HL-60 (cell line): Measurements from ENCODE around the gene WFIKKN1.
A peak's percentile ranks its signal among the peaks of the same experiment; 100 is the strongest.

Source experiments
- DNase-seq, 2 experiments: peaks; one replicate each; pipeline ENCODE4 v3.0.0-alpha.2; 2010 to 2020; ENCODE audit warnings: low read depth in 1 of 2, low spot score in 1 of 2
- H3K27ac ChIP-seq: fragments of 250-450 bp; sonication (Bioruptor Pico); replicated peaks from 2 replicates; pipeline ENCODE4 v1.5.1; 2020; ENCODE audit warnings: mild to moderate bottlenecking, moderate library complexity
- H3K27me3 ChIP-seq: fragments of 250-450 bp; sonication (Bioruptor Pico); 2 replicates; pipeline ENCODE4 v1.5.1; 2021; ENCODE audit warnings: mild to moderate bottlenecking, moderate library complexity; ENCODE audit not compliant: insufficient read depth, poor library complexity, severe bottlenecking
- H3K4me3 ChIP-seq: replicated peaks from 2 replicates; pipeline ENCODE4 v1.5.1; 2011; ENCODE audit warnings: mild to moderate bottlenecking, control low read depth, low read length; ENCODE audit not compliant: insufficient read depth
- GABPA ChIP-seq: IDR thresholded peaks from 2 replicates; pipeline ENCODE4 v1.6.1; 2012; ENCODE audit warnings: low read depth
- POLR2AphosphoS5 ChIP-seq: IDR thresholded peaks from 2 replicates; pipeline ENCODE4 v1.6.1; 2012; ENCODE audit warnings: low read depth
- SPI1 ChIP-seq: IDR thresholded peaks from 2 replicates; pipeline ENCODE4 v1.6.1; 2012; ENCODE audit warnings: low read depth, mild to moderate bottlenecking, borderline replicate concordance
- TF ChIP-seq, protein P1 (sequence below): IDR thresholded peaks from 2 replicates; pipeline ENCODE4 v1.6.1; 2012; ENCODE audit warnings: low read depth; ENCODE audit not compliant: insufficient replicate concordance
- TF ChIP-seq, protein P2 (sequence below): IDR thresholded peaks from one replicate; pipeline ENCODE4 v1.5.1; 2011; ENCODE audit warnings: low read length, control low read depth, inconsistent platforms; ENCODE audit not compliant: insufficient read depth

Gene WFIKKN1

DNA sequence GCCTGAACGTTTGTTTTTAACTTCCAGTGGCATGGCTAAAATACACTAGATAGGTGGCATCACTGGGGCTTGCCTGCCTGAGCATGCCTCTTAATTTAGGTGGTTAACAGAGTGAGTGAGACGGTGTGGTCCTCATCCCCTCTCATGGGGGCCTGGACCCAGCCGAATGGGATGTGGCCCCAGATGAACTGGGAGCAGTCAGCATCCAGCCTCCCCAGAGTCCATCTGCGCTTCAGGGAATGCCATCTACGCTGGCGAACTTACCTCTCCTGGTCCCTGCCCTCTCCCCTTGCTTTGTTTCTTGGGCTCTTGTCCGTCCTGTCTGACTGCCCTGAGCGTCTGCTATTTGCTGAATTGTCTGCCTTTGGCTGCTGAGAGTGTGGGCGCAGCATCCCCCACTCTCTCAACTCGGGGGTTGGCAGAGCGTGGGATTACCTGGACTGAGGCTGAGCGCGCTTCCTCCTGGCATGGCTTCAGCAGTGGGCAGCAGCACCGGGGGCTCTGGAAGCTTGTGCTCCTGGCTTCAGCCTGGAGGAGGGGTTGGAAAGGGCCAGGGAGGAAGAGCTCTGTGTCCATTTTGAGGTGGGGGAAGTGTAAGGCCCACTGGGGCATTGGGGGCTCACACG, 38.8 kb upstream of the WFIKKN1 start:
- Histone ChIP-seq H3K27ac (peak overlapping the region; percentile 91), H3K27me3 (no peaks in the 10 kb centered on the region), H3K4me3 (peak overlapping the region; percentile 27)
- TF ChIP-seq, protein P1, sequence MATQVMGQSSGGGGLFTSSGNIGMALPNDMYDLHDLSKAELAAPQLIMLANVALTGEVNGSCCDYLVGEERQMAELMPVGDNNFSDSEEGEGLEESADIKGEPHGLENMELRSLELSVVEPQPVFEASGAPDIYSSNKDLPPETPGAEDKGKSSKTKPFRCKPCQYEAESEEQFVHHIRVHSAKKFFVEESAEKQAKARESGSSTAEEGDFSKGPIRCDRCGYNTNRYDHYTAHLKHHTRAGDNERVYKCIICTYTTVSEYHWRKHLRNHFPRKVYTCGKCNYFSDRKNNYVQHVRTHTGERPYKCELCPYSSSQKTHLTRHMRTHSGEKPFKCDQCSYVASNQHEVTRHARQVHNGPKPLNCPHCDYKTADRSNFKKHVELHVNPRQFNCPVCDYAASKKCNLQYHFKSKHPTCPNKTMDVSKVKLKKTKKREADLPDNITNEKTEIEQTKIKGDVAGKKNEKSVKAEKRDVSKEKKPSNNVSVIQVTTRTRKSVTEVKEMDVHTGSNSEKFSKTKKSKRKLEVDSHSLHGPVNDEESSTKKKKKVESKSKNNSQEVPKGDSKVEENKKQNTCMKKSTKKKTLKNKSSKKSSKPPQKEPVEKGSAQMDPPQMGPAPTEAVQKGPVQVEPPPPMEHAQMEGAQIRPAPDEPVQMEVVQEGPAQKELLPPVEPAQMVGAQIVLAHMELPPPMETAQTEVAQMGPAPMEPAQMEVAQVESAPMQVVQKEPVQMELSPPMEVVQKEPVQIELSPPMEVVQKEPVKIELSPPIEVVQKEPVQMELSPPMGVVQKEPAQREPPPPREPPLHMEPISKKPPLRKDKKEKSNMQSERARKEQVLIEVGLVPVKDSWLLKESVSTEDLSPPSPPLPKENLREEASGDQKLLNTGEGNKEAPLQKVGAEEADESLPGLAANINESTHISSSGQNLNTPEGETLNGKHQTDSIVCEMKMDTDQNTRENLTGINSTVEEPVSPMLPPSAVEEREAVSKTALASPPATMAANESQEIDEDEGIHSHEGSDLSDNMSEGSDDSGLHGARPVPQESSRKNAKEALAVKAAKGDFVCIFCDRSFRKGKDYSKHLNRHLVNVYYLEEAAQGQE, result no peak
- TF ChIP-seq, protein P2, sequence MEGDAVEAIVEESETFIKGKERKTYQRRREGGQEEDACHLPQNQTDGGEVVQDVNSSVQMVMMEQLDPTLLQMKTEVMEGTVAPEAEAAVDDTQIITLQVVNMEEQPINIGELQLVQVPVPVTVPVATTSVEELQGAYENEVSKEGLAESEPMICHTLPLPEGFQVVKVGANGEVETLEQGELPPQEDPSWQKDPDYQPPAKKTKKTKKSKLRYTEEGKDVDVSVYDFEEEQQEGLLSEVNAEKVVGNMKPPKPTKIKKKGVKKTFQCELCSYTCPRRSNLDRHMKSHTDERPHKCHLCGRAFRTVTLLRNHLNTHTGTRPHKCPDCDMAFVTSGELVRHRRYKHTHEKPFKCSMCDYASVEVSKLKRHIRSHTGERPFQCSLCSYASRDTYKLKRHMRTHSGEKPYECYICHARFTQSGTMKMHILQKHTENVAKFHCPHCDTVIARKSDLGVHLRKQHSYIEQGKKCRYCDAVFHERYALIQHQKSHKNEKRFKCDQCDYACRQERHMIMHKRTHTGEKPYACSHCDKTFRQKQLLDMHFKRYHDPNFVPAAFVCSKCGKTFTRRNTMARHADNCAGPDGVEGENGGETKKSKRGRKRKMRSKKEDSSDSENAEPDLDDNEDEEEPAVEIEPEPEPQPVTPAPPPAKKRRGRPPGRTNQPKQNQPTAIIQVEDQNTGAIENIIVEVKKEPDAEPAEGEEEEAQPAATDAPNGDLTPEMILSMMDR, result no peak
- no peak for TF ChIP-seq POLR2AphosphoS5
- TF ChIP-seq SPI1, result no peak
- TF ChIP-seq GABPA, result no peak
- no peak for DNase-seq

DNA sequence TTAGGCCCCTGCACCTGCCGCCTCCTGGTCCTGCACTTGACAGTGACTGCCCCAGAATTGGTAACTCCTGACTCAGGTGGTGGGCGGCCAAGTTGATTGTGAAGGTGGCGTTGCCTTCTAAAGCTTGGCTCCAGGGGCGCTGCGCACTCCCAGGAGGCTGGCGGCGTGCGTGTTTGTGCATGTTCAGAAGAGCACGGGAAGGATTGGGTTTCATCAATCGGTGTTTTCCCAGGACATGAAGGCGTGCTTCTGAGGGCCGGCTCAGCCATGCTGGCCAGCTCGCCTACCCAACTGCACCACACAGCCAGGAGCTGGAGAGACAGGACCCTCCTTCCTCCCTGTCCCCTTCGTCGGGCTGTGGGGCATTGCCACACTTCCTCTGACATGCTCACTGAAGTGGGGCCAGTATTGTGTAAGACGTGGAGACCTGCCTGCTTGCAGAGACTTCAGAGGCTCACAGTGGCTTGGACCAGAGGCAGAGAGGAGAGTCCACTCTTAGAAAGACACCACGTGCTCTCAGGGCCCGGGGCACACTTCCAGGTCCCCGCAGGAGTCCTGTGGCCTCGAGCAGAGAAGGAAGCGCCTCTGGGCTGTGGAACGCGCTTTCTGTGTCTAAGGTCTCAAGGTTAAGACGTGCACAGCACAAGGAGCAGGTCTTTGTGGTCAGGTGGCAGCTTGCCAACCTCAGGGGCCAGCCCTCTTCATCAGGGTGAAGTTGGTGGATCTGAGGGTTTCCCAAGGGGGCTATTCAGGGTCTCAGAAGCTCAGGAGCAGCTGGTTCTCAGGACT, 38.1 kb upstream of the WFIKKN1 start:
- DNase-seq, result peak; percentile 98 to 100
- H3K27me3 ChIP-seq, result no peaks in the 10 kb centered on the region
- H3K4me3 ChIP-seq, result peak overlapping the region; percentile 27
- TF ChIP-seq POLR2AphosphoS5 (peak; percentile 79), SPI1 (peak; percentile 62; the same call in 1 of the 2 replicates), GABPA (no peak; the same call in 1 of the 2 replicates)
- TF ChIP-seq, protein P1, result peak; percentile 14
- TF ChIP-seq, protein P2, result peak; percentile 39
- peak overlapping the region; percentile 91 for H3K27ac ChIP-seq

DNA sequence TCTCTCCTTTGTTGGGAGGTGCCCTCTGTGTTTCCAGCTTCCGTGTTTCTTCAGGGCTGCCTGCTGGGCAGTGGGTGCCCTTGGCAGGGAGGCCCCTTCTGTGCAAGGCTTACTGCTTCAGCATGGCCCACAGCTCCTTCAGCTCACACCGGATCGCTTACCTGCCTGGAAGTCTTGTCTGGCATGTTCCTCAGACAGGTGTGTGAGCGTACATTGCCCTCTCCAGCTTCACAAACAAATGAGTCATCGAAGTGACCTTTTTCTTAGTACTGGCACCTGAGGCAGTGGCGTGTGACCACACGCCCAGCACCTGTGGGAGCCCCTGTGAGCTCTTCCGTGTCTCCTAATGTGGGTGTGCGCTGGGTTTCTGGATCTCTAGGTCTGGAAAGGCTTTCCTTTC, 37.4 kb upstream of the WFIKKN1 start:
- TF ChIP-seq, protein P2, result no peak
- TF ChIP-seq, protein P1, result no peak
- TF ChIP-seq POLR2AphosphoS5, result no peak
- TF ChIP-seq GABPA, result no peak
- TF ChIP-seq SPI1, result no peak
- Histone ChIP-seq H3K4me3 (no peak overlapping the region), H3K27ac (peak overlapping the region; percentile 91), H3K27me3 (no peaks in the 10 kb centered on the region)
- no peak for DNase-seq
